Gastrocnemius medialis (tissue), 4 donors: Measurements from ENCODE around the gene UMAD1. TPM values are rescaled to one million over a fixed set of nuclear protein-coding genes. Genes with fewer than 3 reads are reported as not detected.
A peak's percentile ranks its signal among the peaks of the same experiment; 100 is the strongest.

Source experiments
- ATAC-seq, 2 donors: fragments of 150-250 bp; one replicate each; pipeline ENCODE4 v1.9.1; 2016
- DNase-seq, 2 donors: peaks; one replicate each; pipeline ENCODE4 v3.0.0-alpha.2; 2019
- H3K27ac ChIP-seq, 4 donors: fragments of 200-600 bp; sonication (generic); 1 replicate in 1 of 4; 2 replicates in 3 of 4; pipeline ENCODE4 v1.5.1; 2016 to 2018; ENCODE audit warnings: mild to moderate bottlenecking in 2 of 4, moderate library complexity in 1 of 4
- H3K27me3 ChIP-seq, 3 donors: fragments of 200-600 bp; sonication (generic) in 2 of 3; 1 replicate in 1 of 3; 2 replicates in 2 of 3; pipeline versions ENCODE4 v1.5.1 to v1.6.0; 2016 to 2019; ENCODE audit warnings: mild to moderate bottlenecking in 1 of 3, moderate library complexity in 1 of 3
- H3K36me3 ChIP-seq, 2 donors: fragments of 200-600 bp; sonication (generic) in 1 of 2; one replicate each; pipeline ENCODE4 v1.5.1; 2017 to 2018
- H3K4me1 ChIP-seq, 2 donors: fragments of 200-600 bp; sonication (generic) in 1 of 2; one replicate each; pipeline ENCODE4 v1.5.1; 2016 to 2017; ENCODE audit warnings: mild to moderate bottlenecking in 2 of 2
- H3K4me3 ChIP-seq, 4 donors: fragments of 200-600 bp; sonication (generic) in 3 of 4; 1 replicate in 1 of 4; 2 replicates in 3 of 4; pipeline ENCODE4 v1.5.1; 2016 to 2019; ENCODE audit warnings: mild to moderate bottlenecking in 2 of 4
- H3K9me3 ChIP-seq, 3 donors: fragments of 200-600 bp; sonication (generic) in 2 of 3; 1 replicate in 1 of 3; 2 replicates in 2 of 3; pipeline ENCODE4 v1.5.1; 2016 to 2019
- POLR2A ChIP-seq, 2 donors: fragments of 450-650 bp; IDR thresholded peaks; one replicate each; pipeline ENCODE4 v1.6.1; 2017; ENCODE audit warnings: antibody characterized with exemption in 2 of 2, mild to moderate bottlenecking in 2 of 2, moderate library complexity in 2 of 2
- in situ Hi-C, 4 donors: fragments of 200-750 bp; cut with MboI; loops; one replicate each; pipeline versions ENCODE4 v1.15.0 to v1.8.0; 2017; ENCODE audit warnings: low sequenced_read_pairs in 4 of 4
- intact Hi-C: fragments of 100-400 bp; cut with DNase I; formaldehyde crosslinking; loops from one replicate; pipeline ENCODE4 v1.15.1; 2023; ENCODE audit warnings: low total_unique reads
- total RNA-seq, 4 donors: library from RNA; depleted of rRNA; stranded (reverse); fragments of >200 nt; gene quantifications; one replicate each; pipeline versions ENCODE4 v1.1.0 to v1.2.3, GENCODE V29; 2016
- TF ChIP-seq, protein P1 (sequence below), 5 experiments: fragments of 450-650 bp in 3 of 5; fragments of 200-600 bp in 2 of 5; sonication (generic) in 2 of 5; IDR thresholded peaks in 4 of 5; conservative IDR thresholded peaks in 1 of 5; 1 replicate in 4 of 5; 2 replicates in 1 of 5; pipeline ENCODE4 v1.5.1; 2016 to 2019; ENCODE audit warnings: antibody characterized with exemption in 5 of 5, mild to moderate bottlenecking in 3 of 5, moderate library complexity in 3 of 5

The UMAD1 gene
- total RNA-seq, 4 donors from 2014 or later = 10.2 to 16.0 (median 11.1) TPM

- Histone ChIP-seq H3K4me1 (peaks cover 34 to 48% of the 10 kb centered on the region in 2 donors), H3K27ac (peak overlapping the region in 1 of 4 donors; percentile 28), H3K27me3 (no peaks in the 10 kb centered on the region), H3K9me3 (no peaks in the 10 kb centered on the region), H3K4me3 (no peak overlapping the region), H3K36me3 (no peaks in the 10 kb centered on the region)
- intact Hi-C loops = no loop called here
- ATAC-seq = no peak
- DNase-seq = no peak
- no peak for TF ChIP-seq POLR2A (IDR thresholded peaks at IDR 0.05)
- TF ChIP-seq, protein P1, sequence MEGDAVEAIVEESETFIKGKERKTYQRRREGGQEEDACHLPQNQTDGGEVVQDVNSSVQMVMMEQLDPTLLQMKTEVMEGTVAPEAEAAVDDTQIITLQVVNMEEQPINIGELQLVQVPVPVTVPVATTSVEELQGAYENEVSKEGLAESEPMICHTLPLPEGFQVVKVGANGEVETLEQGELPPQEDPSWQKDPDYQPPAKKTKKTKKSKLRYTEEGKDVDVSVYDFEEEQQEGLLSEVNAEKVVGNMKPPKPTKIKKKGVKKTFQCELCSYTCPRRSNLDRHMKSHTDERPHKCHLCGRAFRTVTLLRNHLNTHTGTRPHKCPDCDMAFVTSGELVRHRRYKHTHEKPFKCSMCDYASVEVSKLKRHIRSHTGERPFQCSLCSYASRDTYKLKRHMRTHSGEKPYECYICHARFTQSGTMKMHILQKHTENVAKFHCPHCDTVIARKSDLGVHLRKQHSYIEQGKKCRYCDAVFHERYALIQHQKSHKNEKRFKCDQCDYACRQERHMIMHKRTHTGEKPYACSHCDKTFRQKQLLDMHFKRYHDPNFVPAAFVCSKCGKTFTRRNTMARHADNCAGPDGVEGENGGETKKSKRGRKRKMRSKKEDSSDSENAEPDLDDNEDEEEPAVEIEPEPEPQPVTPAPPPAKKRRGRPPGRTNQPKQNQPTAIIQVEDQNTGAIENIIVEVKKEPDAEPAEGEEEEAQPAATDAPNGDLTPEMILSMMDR (IDR thresholded peaks at IDR 0.05 in 4 of 5, conservative IDR thresholded peaks at IDR 0.05 in 1 of 5) = no peak
- in situ Hi-C loops = no loop called here
These were observed 62.9 kb downstream of the UMAD1 start for GRCh38 chr7:7703427-7703826.

GRCh38 chr7:7704867-7705266 is 64.3 kb downstream of the UMAD1 start:
- Histone ChIP-seq H3K36me3 (no peaks in the 10 kb centered on the region), H3K4me3 (no peak overlapping the region), H3K9me3 (no peaks in the 10 kb centered on the region), H3K27me3 (no peaks in the 10 kb centered on the region), H3K4me1 (peaks cover 29 to 47% of the 10 kb centered on the region in 2 donors), H3K27ac (no peak overlapping the region)
- in situ Hi-C loops (no loop called here), intact Hi-C loops (no loop called here)
- no peak for TF ChIP-seq POLR2A (IDR thresholded peaks at IDR 0.05)
- TF ChIP-seq, protein P1 (IDR thresholded peaks at IDR 0.05 in 4 of 5, conservative IDR thresholded peaks at IDR 0.05 in 1 of 5) = no peak
- ATAC-seq (no peak), DNase-seq (no peak)

GRCh38 chr7:7705318-7705717 is 64.8 kb downstream of the UMAD1 start:
- H3K27me3 ChIP-seq = no peaks in the 10 kb centered on the region
- no peaks in the 10 kb centered on the region for H3K9me3 ChIP-seq

GRCh38 chr7:7706101-7706511 is 65.6 kb downstream of the UMAD1 start:
- intact Hi-C loops = no loop called here
- H3K4me1 ChIP-seq = peaks cover 29 to 41% of the 10 kb centered on the region in 2 donors
- TF ChIP-seq POLR2A (IDR thresholded peaks at IDR 0.05) = no peak
- TF ChIP-seq, protein P1 (IDR thresholded peaks at IDR 0.05 in 4 of 5, conservative IDR thresholded peaks at IDR 0.05 in 1 of 5) = no peak
- H3K27ac ChIP-seq = no peak overlapping the region
- in situ Hi-C loops = no loop called here
- DNase-seq (no peak), ATAC-seq (no peak)
- H3K4me3 ChIP-seq = no peak overlapping the region
- no peaks in the 10 kb centered on the region for H3K27me3 ChIP-seq
- no peaks in the 10 kb centered on the region for H3K36me3 ChIP-seq
- no peaks in the 10 kb centered on the region for H3K9me3 ChIP-seq

More at GRCh38 chr7:7705318-7705717, 64.8 kb downstream of the UMAD1 start:
- Histone ChIP-seq H3K4me1 (peaks cover 29 to 42% of the 10 kb centered on the region in 2 donors), H3K4me3 (no peak overlapping the region), H3K27ac (no peak overlapping the region), H3K36me3 (no peaks in the 10 kb centered on the region)
- no peak for DNase-seq
- TF ChIP-seq, protein P1 (IDR thresholded peaks at IDR 0.05 in 4 of 5, conservative IDR thresholded peaks at IDR 0.05 in 1 of 5) = no peak
- TF ChIP-seq POLR2A (IDR thresholded peaks at IDR 0.05) = no peak
- ATAC-seq = no peak
- intact Hi-C loops = no loop called here
- in situ Hi-C loops = no loop called here

DNA sequence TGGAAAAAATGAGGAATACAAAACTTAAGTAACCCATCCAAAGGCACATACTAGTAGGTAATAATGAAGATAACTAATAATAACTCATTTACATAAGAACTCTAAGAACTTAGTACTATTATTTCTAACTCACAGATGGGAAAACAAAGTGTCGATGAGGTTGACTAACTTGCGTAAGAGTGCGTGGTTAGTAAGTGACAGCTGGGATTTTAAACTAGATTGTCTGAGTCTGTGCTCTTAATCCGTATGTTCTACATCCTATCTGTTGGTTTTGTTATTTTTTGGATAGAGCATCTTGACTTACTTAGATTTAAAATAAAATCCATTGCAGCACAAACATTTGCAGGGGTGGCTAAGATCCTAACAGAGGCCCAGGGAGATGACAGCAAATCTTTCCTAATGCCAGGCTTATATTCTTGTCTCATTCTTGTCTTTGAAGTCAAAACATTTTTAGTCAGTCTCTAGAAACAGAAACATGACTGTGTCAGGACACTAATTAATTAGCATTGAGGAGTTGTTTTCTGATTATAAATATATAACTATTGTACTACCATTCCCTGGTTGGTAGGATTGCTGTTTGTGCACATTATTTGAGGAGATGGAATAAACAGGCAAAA is 66.1 kb downstream of the UMAD1 start:
- intact Hi-C loops (no loop called here), in situ Hi-C loops (no loop called here)
- Histone ChIP-seq H3K36me3 (no peaks in the 10 kb centered on the region), H3K4me3 (no peak overlapping the region), H3K27ac (no peak overlapping the region), H3K9me3 (no peaks in the 10 kb centered on the region), H3K27me3 (no peaks in the 10 kb centered on the region), H3K4me1 (peaks cover 29 to 40% of the 10 kb centered on the region in 2 donors)
- DNase-seq (no peak), ATAC-seq (no peak)
- TF ChIP-seq POLR2A (IDR thresholded peaks at IDR 0.05) = no peak
- TF ChIP-seq, protein P1 (IDR thresholded peaks at IDR 0.05 in 4 of 5, conservative IDR thresholded peaks at IDR 0.05 in 1 of 5) = no peak
